ENCODE results near the gene PADI4.

The PADI4 gene

DNA sequence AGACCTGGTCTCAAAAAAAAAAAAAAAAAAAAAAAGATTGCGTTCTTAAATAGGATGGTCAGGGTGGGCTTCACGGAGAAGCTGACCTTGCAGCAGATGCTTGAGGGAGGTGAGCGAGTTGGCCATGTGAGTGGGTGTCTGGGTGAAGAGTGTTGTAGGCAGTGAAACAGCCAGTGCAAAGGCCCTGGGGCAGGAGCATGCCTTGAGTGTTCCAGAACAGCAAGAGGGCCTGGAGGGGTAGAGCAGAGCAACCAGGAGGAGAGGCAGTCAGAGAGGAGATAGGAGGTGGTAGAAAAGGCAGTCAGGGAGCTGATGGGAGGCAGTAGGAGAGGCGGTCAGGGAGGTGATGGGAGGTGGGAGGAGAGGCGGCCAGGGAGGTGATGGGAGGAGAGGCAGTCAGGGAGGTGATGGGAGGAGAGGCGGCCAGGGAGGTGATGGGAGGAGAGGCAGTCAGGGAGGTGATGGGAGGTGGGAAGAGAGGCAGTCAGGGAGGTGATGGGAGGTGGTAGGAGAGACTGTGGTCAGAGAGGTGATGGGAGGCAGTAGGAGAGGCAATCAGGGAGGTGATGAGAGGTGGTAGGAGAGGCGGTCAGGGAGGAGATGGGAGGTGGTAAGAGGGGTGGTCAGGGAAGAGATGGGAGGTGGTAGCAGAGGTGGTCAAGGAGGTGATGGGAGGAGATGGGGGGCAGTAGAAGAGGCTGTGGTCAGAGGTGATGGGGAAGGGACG, 43.8 kb downstream of the PADI4 start:
- Histone ChIP-seq H3K27ac (ENCODE audit: extremely low read depth, low read depth, low read length) (no peak overlapping the region), H3K4me3 (ENCODE audit: low read depth, low read length) (no peak overlapping the region), H3K9me3 (ENCODE audit: control insufficient read depth, insufficient read depth, low read depth, low read length) (no peaks in the 10 kb centered on the region), H3K4me1 (ENCODE audit: control insufficient read depth, insufficient read depth, low read length) (no peaks in the 10 kb centered on the region), H3K36me3 (ENCODE audit: control insufficient read depth in 2 of 2, insufficient read depth in 1 of 2, low read length in 2 of 2) (no peaks in the 10 kb centered on the region)
- TF ChIP-seq ZFHX2 (tag by site-specific recombination; conservative IDR thresholded peaks at IDR 0.05) (peak; percentile 74), EGR2 (tag by site-specific recombination; IDR thresholded peaks at IDR 0.05; ENCODE audit: low read depth) (peak; percentile 94), WT1 (tag by site-specific recombination; IDR thresholded peaks at IDR 0.05) (peak; percentile 37; the same call in 1 of the 2 replicates), ZNF623 (tag by site-specific recombination; IDR thresholded peaks at IDR 0.05) (peak; percentile 97), ZBTB20 (tag by site-specific recombination; IDR thresholded peaks at IDR 0.05) (no peak)
- ChIA-PET POLR2A (no interaction called here), CTCF (interaction anchor here (0.6 to 0.9 kb wide), 2 partner anchors 16 to 49 kb away, joined by 3 to 4 read pairs; no protein-coding TSS in a partner anchor)

GRCh38 chr1:17352419-17352909, 44.5 kb downstream of the PADI4 start:
- ChIA-PET CTCF (interaction anchor here (0.6 kb wide), 1 partner anchor 16 kb away, joined by 3 read pairs; no protein-coding TSS in a partner anchor), POLR2A (no interaction called here)
- no peaks in the 10 kb centered on the region for H3K36me3 ChIP-seq (ENCODE audit: control insufficient read depth in 2 of 2, insufficient read depth in 1 of 2, low read length in 2 of 2)
- H3K4me3 ChIP-seq (ENCODE audit: low read depth, low read length): no peak overlapping the region
- TF ChIP-seq ZNF2 (tag by site-specific recombination; IDR thresholded peaks at IDR 0.05) (no peak), ZFHX2 (tag by site-specific recombination; conservative IDR thresholded peaks at IDR 0.05) (peak; percentile 97), ZNF292 (tag by site-specific recombination; IDR thresholded peaks at IDR 0.05; ENCODE audit: borderline replicate concordance, low read depth) (no peak), ZIC2 (tag by site-specific recombination; IDR thresholded peaks at IDR 0.05) (peak; percentile 84), ZNF629 (tag by site-specific recombination; IDR thresholded peaks at IDR 0.05) (no peak), EGR2 (tag by site-specific recombination; IDR thresholded peaks at IDR 0.05; ENCODE audit: low read depth) (peak; percentile 95)
- TF ChIP-seq, protein P1, sequence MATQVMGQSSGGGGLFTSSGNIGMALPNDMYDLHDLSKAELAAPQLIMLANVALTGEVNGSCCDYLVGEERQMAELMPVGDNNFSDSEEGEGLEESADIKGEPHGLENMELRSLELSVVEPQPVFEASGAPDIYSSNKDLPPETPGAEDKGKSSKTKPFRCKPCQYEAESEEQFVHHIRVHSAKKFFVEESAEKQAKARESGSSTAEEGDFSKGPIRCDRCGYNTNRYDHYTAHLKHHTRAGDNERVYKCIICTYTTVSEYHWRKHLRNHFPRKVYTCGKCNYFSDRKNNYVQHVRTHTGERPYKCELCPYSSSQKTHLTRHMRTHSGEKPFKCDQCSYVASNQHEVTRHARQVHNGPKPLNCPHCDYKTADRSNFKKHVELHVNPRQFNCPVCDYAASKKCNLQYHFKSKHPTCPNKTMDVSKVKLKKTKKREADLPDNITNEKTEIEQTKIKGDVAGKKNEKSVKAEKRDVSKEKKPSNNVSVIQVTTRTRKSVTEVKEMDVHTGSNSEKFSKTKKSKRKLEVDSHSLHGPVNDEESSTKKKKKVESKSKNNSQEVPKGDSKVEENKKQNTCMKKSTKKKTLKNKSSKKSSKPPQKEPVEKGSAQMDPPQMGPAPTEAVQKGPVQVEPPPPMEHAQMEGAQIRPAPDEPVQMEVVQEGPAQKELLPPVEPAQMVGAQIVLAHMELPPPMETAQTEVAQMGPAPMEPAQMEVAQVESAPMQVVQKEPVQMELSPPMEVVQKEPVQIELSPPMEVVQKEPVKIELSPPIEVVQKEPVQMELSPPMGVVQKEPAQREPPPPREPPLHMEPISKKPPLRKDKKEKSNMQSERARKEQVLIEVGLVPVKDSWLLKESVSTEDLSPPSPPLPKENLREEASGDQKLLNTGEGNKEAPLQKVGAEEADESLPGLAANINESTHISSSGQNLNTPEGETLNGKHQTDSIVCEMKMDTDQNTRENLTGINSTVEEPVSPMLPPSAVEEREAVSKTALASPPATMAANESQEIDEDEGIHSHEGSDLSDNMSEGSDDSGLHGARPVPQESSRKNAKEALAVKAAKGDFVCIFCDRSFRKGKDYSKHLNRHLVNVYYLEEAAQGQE (tag by site-specific recombination; IDR thresholded peaks at IDR 0.05): no peak
- H3K4me1 ChIP-seq (ENCODE audit: control insufficient read depth, insufficient read depth, low read length): no peaks in the 10 kb centered on the region
- H3K9me3 ChIP-seq (ENCODE audit: control insufficient read depth, insufficient read depth, low read depth, low read length): no peaks in the 10 kb centered on the region
- no peak overlapping the region for H3K27ac ChIP-seq (ENCODE audit: extremely low read depth, low read depth, low read length)

GRCh38 chr1:17355898-17356297, 47.9 kb downstream of the PADI4 start:
- Histone ChIP-seq H3K36me3 (ENCODE audit: control insufficient read depth in 2 of 2, insufficient read depth in 1 of 2, low read length in 2 of 2) (no peaks in the 10 kb centered on the region), H3K4me1 (ENCODE audit: control insufficient read depth, insufficient read depth, low read length) (no peaks in the 10 kb centered on the region), H3K27ac (ENCODE audit: extremely low read depth, low read depth, low read length) (no peak overlapping the region), H3K9me3 (ENCODE audit: control insufficient read depth, insufficient read depth, low read depth, low read length) (no peaks in the 10 kb centered on the region), H3K4me3 (ENCODE audit: low read depth, low read length) (no peak overlapping the region)
- POLR2A ChIA-PET: interaction anchor here (0.7 kb wide), 1 partner anchor 186 kb away, joined by 3 read pairs; no protein-coding TSS in a partner anchor
- CTCF ChIA-PET: interaction anchor here (0.6 to 0.7 kb wide), 2 partner anchors 15 to 976 kb away, joined by 3 read pairs; no protein-coding TSS in a partner anchor
- no peak for TF ChIP-seq ZNF654 (tag by site-specific recombination; IDR thresholded peaks at IDR 0.05; ENCODE audit: low read depth)
- TF ChIP-seq RBAK (tag by site-specific recombination; IDR thresholded peaks at IDR 0.05): no peak
- TF ChIP-seq ZNF394 (tag by site-specific recombination; IDR thresholded peaks at IDR 0.05; ENCODE audit: borderline replicate concordance): no peak
- TF ChIP-seq GLIS2 (tag by site-specific recombination; IDR thresholded peaks at IDR 0.05): no peak
- no peak for TF ChIP-seq ZNF529 (tag by site-specific recombination; IDR thresholded peaks at IDR 0.05; ENCODE audit: insufficient replicate concordance)
- TF ChIP-seq ZBTB7A (tag by site-specific recombination; IDR thresholded peaks at IDR 0.05; ENCODE audit: low read depth): no peak
- TF ChIP-seq ZEB2 (tag by site-specific recombination; IDR thresholded peaks at IDR 0.05): no peak
- no peak for TF ChIP-seq BCL11A (tag by site-specific recombination; IDR thresholded peaks at IDR 0.05; ENCODE audit: low read depth)
- TF ChIP-seq ZNF473 (tag by site-specific recombination; IDR thresholded peaks at IDR 0.05): no peak
- TF ChIP-seq ZNF600 (tag by site-specific recombination; IDR thresholded peaks at IDR 0.05): no peak
- no peak for TF ChIP-seq ZNF404 (tag by site-specific recombination; IDR thresholded peaks at IDR 0.05)
- TF ChIP-seq, protein P2, sequence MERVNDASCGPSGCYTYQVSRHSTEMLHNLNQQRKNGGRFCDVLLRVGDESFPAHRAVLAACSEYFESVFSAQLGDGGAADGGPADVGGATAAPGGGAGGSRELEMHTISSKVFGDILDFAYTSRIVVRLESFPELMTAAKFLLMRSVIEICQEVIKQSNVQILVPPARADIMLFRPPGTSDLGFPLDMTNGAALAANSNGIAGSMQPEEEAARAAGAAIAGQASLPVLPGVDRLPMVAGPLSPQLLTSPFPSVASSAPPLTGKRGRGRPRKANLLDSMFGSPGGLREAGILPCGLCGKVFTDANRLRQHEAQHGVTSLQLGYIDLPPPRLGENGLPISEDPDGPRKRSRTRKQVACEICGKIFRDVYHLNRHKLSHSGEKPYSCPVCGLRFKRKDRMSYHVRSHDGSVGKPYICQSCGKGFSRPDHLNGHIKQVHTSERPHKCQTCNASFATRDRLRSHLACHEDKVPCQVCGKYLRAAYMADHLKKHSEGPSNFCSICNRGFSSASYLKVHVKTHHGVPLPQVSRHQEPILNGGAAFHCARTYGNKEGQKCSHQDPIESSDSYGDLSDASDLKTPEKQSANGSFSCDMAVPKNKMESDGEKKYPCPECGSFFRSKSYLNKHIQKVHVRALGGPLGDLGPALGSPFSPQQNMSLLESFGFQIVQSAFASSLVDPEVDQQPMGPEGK (tag by site-specific recombination; IDR thresholded peaks at IDR 0.05): no peak
- no peak for TF ChIP-seq REPIN1 (tag by site-specific recombination; IDR thresholded peaks at IDR 0.05; ENCODE audit: low read depth)
- no peak for TF ChIP-seq ZNF670 (tag by site-specific recombination; IDR thresholded peaks at IDR 0.05; ENCODE audit: low read depth)
